Muscle layer of duodenum (tissue), 2 donors: ENCODE results near the gene TIMD4.

Experiments used
- H3K27ac ChIP-seq: one replicate; pipeline ENCODE4 v1.7.0; 2013; ENCODE audit warnings: mild to moderate bottlenecking, low read length
- H3K27me3 ChIP-seq: one replicate; pipeline ENCODE4 v1.7.0; 2013; ENCODE audit warnings: low read depth, mild to moderate bottlenecking, control low read depth, low read length
- H3K36me3 ChIP-seq, 2 donors: one replicate each; pipeline ENCODE4 v1.7.0; 2013; ENCODE audit warnings: low read length in 2 of 2, control low read depth in 1 of 2, mild to moderate bottlenecking in 1 of 2; ENCODE audit not compliant: insufficient read depth in 2 of 2, control insufficient read depth in 1 of 2
- H3K4me1 ChIP-seq, 2 donors: one replicate each; pipeline ENCODE4 v1.7.0; 2013; ENCODE audit warnings: low read length in 2 of 2, mild to moderate bottlenecking in 2 of 2, control low read depth in 1 of 2, moderate library complexity in 1 of 2; ENCODE audit not compliant: insufficient read depth in 2 of 2, control insufficient read depth in 1 of 2
- H3K4me3 ChIP-seq, 2 donors: one replicate each; pipeline ENCODE4 v1.7.0; 2013; ENCODE audit warnings: low read length in 2 of 2, low read depth in 1 of 2, mild to moderate bottlenecking in 1 of 2
- H3K9me3 ChIP-seq, 2 donors: one replicate each; pipeline ENCODE4 v1.7.0; 2013; ENCODE audit warnings: low read length in 2 of 2, control low read depth in 1 of 2, mild to moderate bottlenecking in 1 of 2; ENCODE audit not compliant: control insufficient read depth in 1 of 2
- donor health status: healthy.

The TIMD4 gene

GRCh38 chr5:156920861-156921431 is 42.1 kb downstream of the TIMD4 start:
- H3K4me1 ChIP-seq: no peaks in the 10 kb centered on the region
- H3K9me3 ChIP-seq: no peaks in the 10 kb centered on the region
- H3K4me3 ChIP-seq: no peak overlapping the region
- H3K27ac ChIP-seq: no peak overlapping the region
- H3K36me3 ChIP-seq: no peaks in the 10 kb centered on the region
- no peaks in the 10 kb centered on the region for H3K27me3 ChIP-seq

- Histone ChIP-seq H3K4me3 (no peak overlapping the region), H3K27ac (no peak overlapping the region), H3K27me3 (no peaks in the 10 kb centered on the region), H3K4me1 (no peaks in the 10 kb centered on the region), H3K36me3 (no peaks in the 10 kb centered on the region), H3K9me3 (no peaks in the 10 kb centered on the region)
Observed at GRCh38 chr5:156920042-156920860, 42.8 kb downstream of the TIMD4 start.

- Histone ChIP-seq H3K36me3 (no peaks in the 10 kb centered on the region), H3K9me3 (no peaks in the 10 kb centered on the region), H3K4me1 (no peaks in the 10 kb centered on the region), H3K27me3 (no peaks in the 10 kb centered on the region), H3K27ac (no peak overlapping the region), H3K4me3 (no peak overlapping the region)
Observed at GRCh38 chr5:156918311-156918845, 44.6 kb downstream of the TIMD4 start.

- no peaks in the 10 kb centered on the region for H3K4me1 ChIP-seq
- no peaks in the 10 kb centered on the region for H3K36me3 ChIP-seq
- H3K27ac ChIP-seq: no peak overlapping the region
- no peaks in the 10 kb centered on the region for H3K9me3 ChIP-seq
- H3K4me3 ChIP-seq: no peak overlapping the region
- no peaks in the 10 kb centered on the region for H3K27me3 ChIP-seq
Observed at GRCh38 chr5:156914371-156914737, 48.7 kb downstream of the TIMD4 start.

GRCh38 chr5:156913719-156914370 is 49.2 kb downstream of the TIMD4 start:
- peak overlapping the region; percentile 4 for H3K27ac ChIP-seq
- no peaks in the 10 kb centered on the region for H3K4me1 ChIP-seq
- no peaks in the 10 kb centered on the region for H3K27me3 ChIP-seq
- H3K4me3 ChIP-seq: no peak overlapping the region
- no peaks in the 10 kb centered on the region for H3K9me3 ChIP-seq
- no peaks in the 10 kb centered on the region for H3K36me3 ChIP-seq

GRCh38 chr5:156913355-156913718 is 49.7 kb downstream of the TIMD4 start:
- no peak overlapping the region for H3K4me3 ChIP-seq
- no peaks in the 10 kb centered on the region for H3K36me3 ChIP-seq
- no peaks in the 10 kb centered on the region for H3K9me3 ChIP-seq
- H3K4me1 ChIP-seq: no peaks in the 10 kb centered on the region
- H3K27ac ChIP-seq: peak overlapping the region; percentile 4
- H3K27me3 ChIP-seq: no peaks in the 10 kb centered on the region

- no peaks in the 10 kb centered on the region for H3K9me3 ChIP-seq
- H3K27ac ChIP-seq: no peak overlapping the region
- no peaks in the 10 kb centered on the region for H3K4me1 ChIP-seq
Observed at GRCh38 chr5:156912869-156913268, 50.2 kb downstream of the TIMD4 start.

GRCh38 chr5:156909180-156909579 is 53.8 kb downstream of the TIMD4 start:
- Histone ChIP-seq H3K4me3 (no peak overlapping the region), H3K36me3 (no peaks in the 10 kb centered on the region), H3K27ac (no peak overlapping the region), H3K27me3 (no peaks in the 10 kb centered on the region), H3K9me3 (no peaks in the 10 kb centered on the region), H3K4me1 (no peaks in the 10 kb centered on the region)

More at GRCh38 chr5:156912869-156913268, 50.2 kb downstream of the TIMD4 start:
- no peaks in the 10 kb centered on the region for H3K27me3 ChIP-seq
- no peaks in the 10 kb centered on the region for H3K36me3 ChIP-seq
- no peak overlapping the region for H3K4me3 ChIP-seq

GRCh38 chr5:156907667-156908066 is 55.4 kb downstream of the TIMD4 start:
- no peaks in the 10 kb centered on the region for H3K9me3 ChIP-seq
- no peaks in the 10 kb centered on the region for H3K27me3 ChIP-seq
- H3K4me1 ChIP-seq: no peaks in the 10 kb centered on the region
- no peak overlapping the region for H3K4me3 ChIP-seq
- H3K27ac ChIP-seq: no peak overlapping the region
- H3K36me3 ChIP-seq: no peaks in the 10 kb centered on the region

GRCh38 chr5:156906807-156907206 is 56.2 kb downstream of the TIMD4 start:
- Histone ChIP-seq H3K36me3 (no peaks in the 10 kb centered on the region), H3K27ac (no peak overlapping the region), H3K27me3 (no peaks in the 10 kb centered on the region), H3K4me1 (no peaks in the 10 kb centered on the region), H3K4me3 (no peak overlapping the region), H3K9me3 (no peaks in the 10 kb centered on the region)

- no peaks in the 10 kb centered on the region for H3K4me1 ChIP-seq
- H3K4me3 ChIP-seq: no peak overlapping the region
- no peaks in the 10 kb centered on the region for H3K27me3 ChIP-seq
- no peaks in the 10 kb centered on the region for H3K36me3 ChIP-seq
- no peak overlapping the region for H3K27ac ChIP-seq
- H3K9me3 ChIP-seq: no peaks in the 10 kb centered on the region
Observed at GRCh38 chr5:156896546-156896945, 66.5 kb downstream of the TIMD4 start.
